ENCODE measurements around the gene RPL22L1. TPM values are rescaled to one million over a fixed set of nuclear protein-coding genes. Genes with fewer than 3 reads are reported as not detected.

RPL22L1 gene
- total RNA-seq, 4 donors from 2014 or later, result 19.3 to 76.1 (median 51.9) TPM

GRCh38 chr3:170815936-170816335, 54.1 kb downstream of the RPL22L1 start:
- no peaks in the 10 kb centered on the region for H3K36me3 ChIP-seq
- ATAC-seq, result no peak
- H3K4me3 ChIP-seq, result no peak overlapping the region
- H3K9me3 ChIP-seq, result no peaks in the 10 kb centered on the region
- TF ChIP-seq POLR2AphosphoS5 (IDR thresholded peaks at IDR 0.05) (no peak), CTCF (IDR thresholded peaks at IDR 0.05) (no peak), EP300 (IDR thresholded peaks at IDR 0.05) (no peak), POLR2A (IDR thresholded peaks at IDR 0.05) (no peak)
- WGBS, 2 donors (ENCODE audit: low coverage in 1 of 2), result 68 to 78% methylated on average over 3 of the region's 3 CpGs
- no peaks in the 10 kb centered on the region for H3K27me3 ChIP-seq
- peaks cover 0 to 6% (median 0%) of the 10 kb centered on the region in 3 donors for H3K4me1 ChIP-seq
- H3K27ac ChIP-seq, result no peak overlapping the region

GRCh38 chr3:170815340-170815739, 54.7 kb downstream of the RPL22L1 start:
- WGBS, 2 donors (ENCODE audit: low coverage in 1 of 2), result 27 to 53% methylated on average over 3 to 4 of the region's 8 CpGs
- Histone ChIP-seq H3K4me1 (peaks cover 0 to 6% (median 0%) of the 10 kb centered on the region in 3 donors), H3K9me3 (no peaks in the 10 kb centered on the region), H3K36me3 (no peaks in the 10 kb centered on the region), H3K27ac (no peak overlapping the region), H3K4me3 (no peak overlapping the region), H3K27me3 (no peaks in the 10 kb centered on the region)
- ATAC-seq, result no peak
- TF ChIP-seq POLR2A (IDR thresholded peaks at IDR 0.05) (no peak), EP300 (IDR thresholded peaks at IDR 0.05) (no peak)

Other genes starting within 250 kb of the RPL22L1 start
- 10 to 100 TPM in 3 of 4 donors, 1 to 10 TPM in 1; 9.6 to 15.1 (median 11.2) TPM for gene EIF5A2, start 38.4 kb upstream of the RPL22L1 start, total RNA-seq
- not detected for gene SLC2A2, start 156.5 kb upstream of the RPL22L1 start, total RNA-seq